ENCODE data around the gene KLHL6.

Gene KLHL6

GRCh38 chr3:183500981-183501704, 54.4 kb downstream of the KLHL6 start:
- no peak for TF ChIP-seq CTCF (conservative IDR thresholded peaks at IDR 0.05)
- no peak for TF ChIP-seq ZFX (IDR thresholded peaks at IDR 0.05)
- no peak overlapping the region for H3K27ac ChIP-seq

- no peak overlapping the region for H3K27ac ChIP-seq
- TF ChIP-seq CTCF (conservative IDR thresholded peaks at IDR 0.05) = no peak
- no peak for TF ChIP-seq ZFX (IDR thresholded peaks at IDR 0.05)
Measured at GRCh38 chr3:183500319-183500718, 55.2 kb downstream of the KLHL6 start.

- TF ChIP-seq CTCF (conservative IDR thresholded peaks at IDR 0.05) = no peak
- no peak for TF ChIP-seq ZFX (IDR thresholded peaks at IDR 0.05)
- no peak overlapping the region for H3K27ac ChIP-seq
Measured at GRCh38 chr3:183498634-183499033, 56.9 kb downstream of the KLHL6 start.

GRCh38 chr3:183497313-183497712, 58.2 kb downstream of the KLHL6 start:
- TF ChIP-seq CTCF (conservative IDR thresholded peaks at IDR 0.05) (no peak), ZFX (IDR thresholded peaks at IDR 0.05) (no peak)
- H3K27ac ChIP-seq = no peak overlapping the region

- TF ChIP-seq ZFX (IDR thresholded peaks at IDR 0.05) (no peak), CTCF (conservative IDR thresholded peaks at IDR 0.05) (no peak)
Measured at GRCh38 chr3:183496311-183496710, 59.2 kb downstream of the KLHL6 start.

GRCh38 chr3:183494341-183494740, 61.2 kb downstream of the KLHL6 start:
- TF ChIP-seq ZFX (IDR thresholded peaks at IDR 0.05) (no peak), CTCF (conservative IDR thresholded peaks at IDR 0.05) (no peak)
- H3K27ac ChIP-seq = no peak overlapping the region

More at GRCh38 chr3:183496311-183496710, 59.2 kb downstream of the KLHL6 start:
- no peak overlapping the region for H3K27ac ChIP-seq

GRCh38 chr3:183493296-183494045, 62.0 kb downstream of the KLHL6 start:
- H3K27ac ChIP-seq = no peak overlapping the region
- TF ChIP-seq ZFX (IDR thresholded peaks at IDR 0.05) (no peak), CTCF (conservative IDR thresholded peaks at IDR 0.05) (no peak)
